ENCODE results near the gene TSNAXIP1. TPM values are rescaled to one million over a fixed set of nuclear protein-coding genes. Genes with fewer than 3 reads are reported as not detected.

TSNAXIP1 gene
- total and polyA plus RNA-seq, 9 of the 15 experiments (the other 6 are each of a cell fraction or from before 2014, with no cell fraction given), result 0.03 to 0.24 (median 0.11) TPM; not detected in 4

GRCh38 chr16:67841816-67842508 is 35.3 kb downstream of the TSNAXIP1 start, which contains the start of gene THAP11 (continued):
- TF ChIP-seq ATF6 (CRISPR knock-in tag; IDR thresholded peaks at IDR 0.05), result no peak
- TF ChIP-seq ZBTB33 (CRISPR knock-in tag; IDR thresholded peaks at IDR 0.05), result peak; percentile 74
- TF ChIP-seq ZBTB43 (CRISPR knock-in tag; IDR thresholded peaks at IDR 0.05), result peak; percentile 65; the same call in 1 of the 2 replicates
- TF ChIP-seq MYNN (IDR thresholded peaks at IDR 0.05), result no peak
- TF ChIP-seq MYNN (CRISPR knock-in tag; IDR thresholded peaks at IDR 0.05), result no peak
- no peak for TF ChIP-seq ZNF75A (CRISPR knock-in tag; IDR thresholded peaks at IDR 0.05)
- TF ChIP-seq SNRNP70 (optimal IDR thresholded peaks at IDR 0.05; ENCODE audit: low read depth, low read length), result no peak
- TF ChIP-seq RFX1 (IDR thresholded peaks at IDR 0.05), result no peak

Data from K562 (cell line).